GM20431 (cell line): Measurements from ENCODE around the gene TM4SF20.

Experiments
- in situ Hi-C: fragments of 300-500 bp; cut with MseI, MboI; formaldehyde crosslinking; loops from one replicate; pipeline ENCODE4 v1.15.0; 2020; ENCODE audit warnings: low sequenced_read_pairs; ENCODE audit not compliant: unreplicated experiment

Gene TM4SF20, protein sequence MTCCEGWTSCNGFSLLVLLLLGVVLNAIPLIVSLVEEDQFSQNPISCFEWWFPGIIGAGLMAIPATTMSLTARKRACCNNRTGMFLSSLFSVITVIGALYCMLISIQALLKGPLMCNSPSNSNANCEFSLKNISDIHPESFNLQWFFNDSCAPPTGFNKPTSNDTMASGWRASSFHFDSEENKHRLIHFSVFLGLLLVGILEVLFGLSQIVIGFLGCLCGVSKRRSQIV

DNA sequence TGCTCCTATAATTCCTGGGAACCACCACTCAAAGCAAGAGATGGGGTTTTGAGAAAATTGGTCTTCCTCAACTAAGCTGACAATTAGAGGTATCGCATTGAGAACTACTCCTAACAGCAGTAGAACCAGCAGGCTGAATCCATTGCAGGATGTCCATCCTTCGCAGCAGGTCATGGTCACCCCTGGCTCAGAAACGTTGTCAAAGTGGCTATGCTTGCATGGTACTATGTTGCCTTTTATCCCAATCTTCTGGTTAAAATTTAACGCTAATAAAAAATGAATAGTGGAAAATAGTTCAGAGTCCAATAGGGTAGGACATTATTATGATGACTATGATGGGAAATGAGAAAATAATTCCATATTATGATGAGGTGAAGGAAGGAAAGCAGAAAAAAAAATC is at the start of gene TM4SF20:
TSS of gene TM4SF20 (minus strand) at position 212 of the 400 bp plus-strand sequence. CDS start at position 174, 38 bp downstream.
- in situ Hi-C loops = no loop called here

DNA sequence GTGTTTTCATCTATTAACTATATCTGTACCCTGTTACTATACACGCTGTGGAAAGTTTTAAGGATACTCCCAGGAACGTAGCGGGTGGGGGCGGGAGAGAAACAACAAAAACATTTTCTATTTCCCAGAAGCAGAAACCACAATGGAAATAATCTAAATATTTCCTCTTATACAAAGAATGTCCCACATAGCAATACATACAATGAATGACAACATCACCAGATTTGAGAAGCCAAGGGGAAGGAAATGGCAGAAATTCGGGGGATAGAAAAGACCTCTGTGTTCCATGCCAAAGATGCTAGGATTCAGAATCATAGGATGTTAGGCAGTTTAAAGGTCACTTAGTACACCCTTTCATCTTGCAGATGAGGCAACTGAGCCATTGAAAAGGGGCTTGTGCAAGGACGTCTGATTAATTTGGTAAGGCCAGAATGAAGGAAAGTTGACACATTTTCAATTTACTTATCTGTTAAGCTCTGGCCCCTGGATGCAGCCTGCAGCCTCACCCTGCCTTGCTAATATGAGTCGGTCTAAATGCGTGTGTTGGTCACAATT is 49.7 kb upstream of the TM4SF20 start:
- in situ Hi-C loops = no loop called here

DNA sequence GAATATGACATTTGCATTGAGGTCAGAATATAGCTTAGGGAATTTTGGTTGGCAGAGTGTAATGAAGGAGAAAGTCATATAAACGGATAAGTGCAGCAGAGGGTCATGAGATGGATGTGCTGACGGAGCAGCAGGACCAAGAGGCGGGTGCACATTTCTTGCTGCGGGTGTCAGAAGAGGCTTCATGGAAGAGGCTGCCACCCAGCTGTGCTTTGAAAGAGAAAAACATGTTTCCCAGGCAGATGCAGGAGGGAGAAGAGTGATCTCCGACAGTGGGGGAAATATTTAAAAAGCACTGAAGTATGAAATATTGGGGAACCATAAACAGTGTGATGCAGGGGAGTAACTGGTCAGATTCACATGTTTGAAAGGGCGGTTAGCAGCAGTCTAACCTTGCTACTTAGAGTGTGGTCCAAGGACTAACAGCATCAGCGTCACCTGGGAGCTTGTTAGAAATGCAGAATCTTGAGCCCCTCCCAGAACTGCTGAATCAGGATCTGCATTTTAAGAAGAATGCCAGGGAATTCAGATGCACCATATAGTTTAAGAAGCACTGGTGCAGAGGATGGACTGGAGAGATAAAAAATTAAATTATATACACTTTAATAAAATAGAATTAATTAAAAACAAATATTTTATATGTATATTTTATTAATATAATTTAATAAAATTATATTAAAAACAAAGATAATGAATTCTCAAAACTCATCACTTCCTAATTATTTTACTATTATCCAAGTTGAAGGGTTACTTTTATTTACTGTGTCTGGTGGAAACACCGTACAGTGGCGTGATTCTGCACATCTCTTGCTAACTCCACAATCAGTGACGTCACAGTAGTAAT is 44.8 kb upstream of the TM4SF20 start:
- in situ Hi-C loops = loop anchor here (25.0 kb wide), 1 partner anchor 338 kb away; no protein-coding TSS in a partner anchor

DNA sequence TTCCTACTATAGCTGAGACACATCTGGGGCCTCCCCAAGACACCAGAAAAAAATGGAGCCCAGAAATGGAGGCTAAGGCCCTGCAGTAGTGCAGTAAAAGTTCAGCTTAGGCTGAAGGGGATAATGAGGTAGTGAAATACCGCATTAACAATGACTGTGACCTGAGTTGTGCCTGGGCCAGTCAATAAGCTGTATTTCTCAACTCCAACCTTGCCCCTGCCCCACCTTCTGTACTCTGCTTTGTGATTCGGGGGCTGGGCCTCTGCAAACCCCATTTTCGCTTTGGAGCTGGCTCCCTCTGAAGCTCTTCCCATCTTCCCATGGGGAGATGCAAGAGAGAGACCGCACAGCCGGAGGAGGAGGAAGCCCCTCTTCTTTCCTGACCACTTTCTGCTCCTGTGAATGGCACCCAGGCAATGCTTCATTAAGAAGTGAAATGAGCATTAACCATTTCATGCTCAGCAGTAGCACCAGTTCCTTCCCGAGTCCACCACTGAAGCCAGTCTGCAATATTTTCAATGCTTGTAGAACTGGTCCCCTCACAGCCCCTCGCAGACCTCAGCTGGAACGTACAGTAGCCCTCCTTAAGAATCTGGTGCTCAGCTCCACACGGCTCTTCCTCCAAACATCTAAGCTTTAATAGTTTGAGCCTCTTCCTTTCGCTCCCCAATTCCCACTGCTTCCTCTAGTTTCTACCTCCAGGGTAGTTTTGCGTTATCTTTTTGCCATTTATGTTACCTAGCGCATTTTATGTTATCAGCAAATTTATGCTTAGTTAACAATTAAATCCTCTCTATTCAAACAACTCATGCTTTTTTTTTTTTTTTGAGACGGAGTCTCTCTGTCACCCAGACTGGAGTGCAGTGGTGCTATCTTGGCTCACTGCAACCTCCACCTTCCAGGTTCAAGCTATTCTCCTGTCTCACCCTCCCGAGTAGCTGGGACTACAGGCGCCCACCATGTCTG is 41.3 kb upstream of the TM4SF20 start:
- in situ Hi-C loops = loop anchor here (25.0 kb wide), 1 partner anchor 342 kb away; no protein-coding TSS in a partner anchor

DNA sequence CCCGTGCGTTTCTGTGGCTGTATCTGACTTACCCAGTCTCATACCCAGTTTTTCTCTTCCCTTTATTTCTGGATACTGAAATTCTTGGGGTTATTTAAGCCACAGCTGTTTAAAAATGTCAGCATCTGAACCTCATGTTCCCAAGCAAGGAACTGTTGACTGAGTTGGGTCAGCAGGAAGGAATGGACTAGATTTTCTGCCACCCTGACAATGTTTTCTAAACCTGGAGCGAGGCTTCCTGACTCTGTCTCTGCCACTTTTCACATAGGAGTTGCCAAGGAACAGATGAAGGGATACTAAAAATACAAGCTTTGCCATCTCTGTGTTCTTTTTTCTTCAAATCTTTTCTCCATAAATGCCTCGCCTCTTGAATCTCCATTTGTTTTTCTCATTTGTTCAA is 37.6 kb upstream of the TM4SF20 start:
- in situ Hi-C loops = loop anchor here (25.0 kb wide), 1 partner anchor 346 kb away; no protein-coding TSS in a partner anchor

DNA sequence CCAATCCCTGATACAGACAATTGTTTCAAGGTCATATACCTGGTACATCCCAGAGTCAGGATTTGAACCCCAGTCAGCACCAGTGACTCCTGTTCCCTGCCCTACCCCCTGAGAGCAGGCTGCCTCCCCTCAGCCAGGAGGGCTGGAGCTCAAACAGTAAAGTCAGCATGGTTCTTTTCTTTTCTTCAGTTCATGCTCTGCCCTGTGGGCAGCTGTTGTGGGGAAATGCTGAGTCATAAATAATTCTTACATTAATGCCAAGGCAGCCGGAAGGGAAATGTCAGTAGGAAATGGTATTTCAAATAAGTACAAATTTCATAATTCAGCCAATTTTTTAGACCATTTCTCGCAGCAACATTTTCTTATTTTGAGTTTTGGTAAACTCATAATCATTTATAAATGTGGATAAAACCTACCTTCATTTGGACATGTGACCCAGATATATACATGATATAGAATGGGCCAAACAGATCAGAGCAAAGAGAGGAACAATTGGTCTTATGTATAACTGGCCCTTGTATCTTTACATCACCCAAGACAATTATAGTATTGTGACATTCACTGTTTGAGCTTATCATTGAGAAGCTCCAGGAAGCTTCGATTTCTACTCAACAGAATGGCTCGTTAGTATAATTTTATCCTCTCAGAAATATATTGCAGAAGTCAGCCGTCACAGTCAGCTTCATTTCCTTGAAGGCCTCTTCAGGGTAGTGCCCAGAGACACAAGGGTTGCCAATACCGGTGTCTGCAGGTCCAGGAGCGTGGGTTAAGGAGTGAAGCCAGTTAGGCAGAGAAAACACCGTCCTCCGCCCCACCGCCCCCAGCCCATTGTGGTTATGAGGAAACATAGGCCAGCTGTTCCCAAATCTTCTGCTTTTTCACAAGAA is 36.7 kb upstream of the TM4SF20 start:
- in situ Hi-C loops = loop anchor here (25.0 kb wide), 1 partner anchor 347 kb away; no protein-coding TSS in a partner anchor

DNA sequence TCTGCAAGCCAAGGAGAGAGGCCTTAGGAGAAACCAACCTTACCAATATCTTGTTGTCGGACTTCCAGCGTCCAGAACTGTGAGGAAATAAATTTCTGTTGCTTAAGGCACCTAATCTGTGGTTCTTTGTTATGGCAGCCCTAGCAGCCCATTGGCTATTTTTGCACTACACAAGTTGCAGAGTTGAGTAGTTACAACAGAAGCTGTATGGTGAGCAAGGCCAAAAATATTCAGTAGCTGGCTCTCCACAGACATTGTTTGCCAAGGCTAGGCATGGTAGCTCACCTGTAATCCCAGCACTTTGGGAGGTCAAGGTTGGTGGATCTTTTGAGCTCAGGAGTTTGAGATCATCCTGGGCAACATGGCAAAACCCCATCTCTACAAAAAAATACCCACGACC is 35.7 kb upstream of the TM4SF20 start:
- in situ Hi-C loops = loop anchor here (25.0 kb wide), 1 partner anchor 347 kb away; no protein-coding TSS in a partner anchor

DNA sequence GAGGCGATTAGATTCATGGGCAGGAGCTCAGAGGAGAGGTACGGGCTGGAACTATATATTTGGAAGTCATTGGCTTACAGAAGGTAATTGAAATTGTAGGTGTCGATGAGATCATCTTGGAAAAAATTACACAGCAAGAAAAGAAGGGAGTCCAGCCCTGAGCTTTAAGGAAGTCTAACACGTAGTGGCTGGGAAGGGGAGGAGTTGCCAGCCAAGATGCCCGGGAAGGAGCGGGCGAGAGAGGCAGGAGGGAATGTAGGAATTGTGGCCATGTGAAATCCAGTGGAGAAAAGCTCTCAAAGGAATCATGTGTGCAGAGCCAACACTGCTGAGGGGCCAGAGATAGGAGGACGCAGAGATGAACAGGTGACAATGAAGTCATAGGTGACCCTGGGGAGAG is 34.3 kb upstream of the TM4SF20 start:
- in situ Hi-C loops = loop anchor here (25.0 kb wide), 1 partner anchor 349 kb away; no protein-coding TSS in a partner anchor

DNA sequence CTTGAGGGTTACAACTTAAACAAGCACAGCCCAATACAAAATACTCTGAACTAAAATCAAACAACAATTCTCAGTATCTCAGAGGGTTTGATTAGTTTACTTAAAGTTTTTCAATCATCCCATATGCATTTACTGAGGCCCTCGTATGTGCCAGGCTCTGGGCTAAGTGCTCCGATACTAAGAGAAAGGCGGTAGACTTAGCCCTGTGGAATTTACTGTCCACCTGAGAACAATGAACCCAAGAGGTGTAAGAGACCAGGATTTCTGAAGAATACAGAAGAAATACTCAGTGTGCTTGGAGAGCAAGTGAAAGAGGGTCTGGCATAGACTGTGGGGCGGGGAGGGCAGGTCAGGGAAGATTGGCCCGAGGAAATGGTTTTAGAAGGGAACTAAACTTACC is 33.8 kb upstream of the TM4SF20 start:
- in situ Hi-C loops = loop anchor here (25.0 kb wide), 1 partner anchor 349 kb away; no protein-coding TSS in a partner anchor

DNA sequence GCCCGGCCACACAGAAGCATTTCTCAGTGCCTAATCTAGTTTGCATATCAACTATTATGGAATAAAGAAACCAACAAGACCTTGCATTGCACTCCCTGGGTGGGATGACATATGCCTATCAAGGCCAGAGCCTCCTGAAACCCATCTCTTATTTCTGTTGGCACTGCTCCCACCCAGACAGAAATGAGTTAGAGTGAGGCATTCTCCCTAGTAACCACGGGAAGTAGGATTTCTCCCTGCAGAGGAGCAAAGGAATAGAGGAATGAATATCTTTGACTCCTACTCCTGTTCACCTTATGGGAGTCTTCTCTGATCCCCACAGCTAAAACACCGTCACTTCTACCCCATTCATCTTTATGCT is 32.9 kb upstream of the TM4SF20 start:
- in situ Hi-C loops = loop anchor here (25.0 kb wide), 1 partner anchor 350 kb away; no protein-coding TSS in a partner anchor

DNA sequence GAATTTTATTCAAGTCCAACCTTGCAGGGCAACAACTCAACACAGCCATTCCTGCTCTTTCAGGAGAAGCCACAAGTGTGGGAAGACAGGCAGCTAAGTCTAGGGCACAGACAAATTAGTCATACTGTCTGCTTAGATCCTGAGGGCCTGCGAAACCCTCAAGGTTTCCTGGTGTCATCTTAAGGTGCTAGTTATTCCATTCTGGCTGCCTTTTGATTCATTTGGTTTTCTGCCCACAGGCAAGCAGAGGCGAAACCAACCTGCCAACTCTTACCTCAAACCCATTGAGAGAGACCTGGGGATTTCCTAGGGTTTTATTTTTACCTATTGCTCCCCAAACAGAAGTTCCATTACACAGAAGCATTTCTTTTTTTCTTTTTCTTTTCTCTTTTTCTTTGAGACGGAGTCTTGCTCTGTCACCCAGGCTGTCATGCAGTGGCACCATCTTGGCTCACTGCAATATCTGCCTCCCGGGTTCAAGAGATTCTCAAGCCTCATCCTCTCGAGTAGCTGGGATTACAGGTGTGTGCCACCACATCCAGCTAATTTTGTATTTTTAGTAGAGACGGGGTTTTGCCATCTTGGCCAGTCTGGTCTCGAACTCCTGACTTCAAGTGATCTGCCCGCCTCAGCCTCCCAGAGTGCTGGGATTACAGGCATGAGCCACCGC is 32.3 kb upstream of the TM4SF20 start:
- in situ Hi-C loops = loop anchor here (25.0 kb wide), 1 partner anchor 351 kb away; no protein-coding TSS in a partner anchor

DNA sequence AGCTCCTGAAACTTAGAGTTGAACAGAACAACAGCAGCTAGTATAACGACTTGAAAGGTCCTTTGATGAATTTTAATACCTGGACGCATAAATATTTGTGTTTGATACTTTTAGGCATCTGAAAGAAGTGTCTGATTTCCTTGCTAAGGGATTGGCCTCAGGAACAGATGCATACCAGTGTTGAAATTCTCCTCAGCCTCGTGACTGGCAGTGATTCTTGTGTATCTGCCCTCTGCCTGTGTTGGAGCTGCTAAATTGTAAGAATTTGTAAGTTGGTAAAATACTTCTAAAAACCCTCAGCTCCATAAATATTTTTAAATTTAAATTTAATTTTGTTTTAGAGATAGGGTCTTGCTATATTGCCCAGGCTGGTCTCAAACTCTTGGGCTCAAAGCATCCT is 31.1 kb upstream of the TM4SF20 start:
- in situ Hi-C loops = loop anchor here (25.0 kb wide), 1 partner anchor 352 kb away; no protein-coding TSS in a partner anchor

DNA sequence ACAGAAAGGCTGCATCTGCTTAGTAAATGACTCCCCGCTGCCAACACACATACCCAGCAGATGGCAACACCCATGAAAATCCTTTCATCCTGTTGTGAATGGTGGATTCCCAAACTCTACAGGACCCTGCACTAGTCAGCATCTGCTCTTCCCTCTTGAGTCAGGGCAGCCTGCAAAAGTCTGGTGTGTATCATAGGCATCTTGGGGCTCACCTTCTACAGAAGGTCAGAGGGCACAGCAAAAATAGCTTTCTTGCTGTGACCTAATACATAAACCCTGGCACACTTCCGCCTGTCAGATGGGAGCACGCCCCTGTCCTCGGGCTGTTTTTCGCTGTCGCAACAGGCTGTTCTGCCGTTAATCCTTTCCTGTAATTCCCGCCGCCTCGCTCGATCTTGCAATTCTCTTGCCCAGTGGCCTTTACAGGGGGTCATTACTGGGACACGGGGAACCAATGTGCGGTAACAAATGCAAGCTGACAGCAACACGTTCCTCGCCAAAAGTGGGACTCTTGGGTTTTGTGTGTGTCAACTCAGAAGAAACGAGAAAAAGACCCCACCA is 28.6 kb upstream of the TM4SF20 start:
- in situ Hi-C loops = loop anchor here (25.0 kb wide), 1 partner anchor 355 kb away; no protein-coding TSS in a partner anchor

DNA sequence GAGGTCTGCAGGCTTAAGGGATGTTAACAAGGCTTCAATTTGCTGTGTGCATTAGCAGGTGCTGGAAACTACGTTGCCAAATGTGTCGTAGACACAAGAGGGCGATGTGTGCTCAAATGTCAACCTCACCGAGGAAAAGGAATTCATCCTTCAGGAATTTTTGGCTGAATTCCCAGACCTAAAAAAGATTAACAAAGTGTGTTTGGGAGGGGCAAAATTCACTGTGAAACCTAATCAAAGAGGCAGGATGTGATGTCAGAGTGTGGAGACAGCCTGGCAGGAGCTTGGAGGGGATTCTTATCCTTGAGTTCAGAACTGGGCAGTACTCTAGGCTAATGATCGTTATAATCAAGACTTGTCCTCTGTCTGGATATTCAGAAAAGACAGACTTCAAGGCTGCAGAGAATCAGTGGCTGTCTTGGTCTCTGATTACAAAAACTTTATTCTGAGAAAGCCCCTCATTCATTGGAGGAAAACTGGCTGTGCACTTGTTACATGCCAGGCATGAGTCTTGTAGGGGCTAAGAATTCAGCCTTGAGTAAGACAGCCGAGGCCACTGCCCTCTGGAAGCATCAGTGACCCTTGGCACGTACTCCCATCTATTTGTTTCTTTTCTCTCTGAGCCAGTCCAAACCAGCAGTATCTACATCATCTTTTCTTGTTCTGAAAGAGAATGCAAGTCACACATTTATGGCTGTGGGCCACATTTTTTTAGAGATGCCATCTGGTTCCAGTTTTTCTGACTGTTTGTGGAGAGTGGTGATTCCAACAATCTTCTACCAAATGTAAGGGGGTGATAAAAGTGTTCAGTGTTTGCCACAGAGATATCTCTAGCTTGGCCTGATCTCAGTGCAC is 27.3 kb upstream of the TM4SF20 start:
- in situ Hi-C loops = loop anchor here (25.0 kb wide), 1 partner anchor 356 kb away; no protein-coding TSS in a partner anchor

DNA sequence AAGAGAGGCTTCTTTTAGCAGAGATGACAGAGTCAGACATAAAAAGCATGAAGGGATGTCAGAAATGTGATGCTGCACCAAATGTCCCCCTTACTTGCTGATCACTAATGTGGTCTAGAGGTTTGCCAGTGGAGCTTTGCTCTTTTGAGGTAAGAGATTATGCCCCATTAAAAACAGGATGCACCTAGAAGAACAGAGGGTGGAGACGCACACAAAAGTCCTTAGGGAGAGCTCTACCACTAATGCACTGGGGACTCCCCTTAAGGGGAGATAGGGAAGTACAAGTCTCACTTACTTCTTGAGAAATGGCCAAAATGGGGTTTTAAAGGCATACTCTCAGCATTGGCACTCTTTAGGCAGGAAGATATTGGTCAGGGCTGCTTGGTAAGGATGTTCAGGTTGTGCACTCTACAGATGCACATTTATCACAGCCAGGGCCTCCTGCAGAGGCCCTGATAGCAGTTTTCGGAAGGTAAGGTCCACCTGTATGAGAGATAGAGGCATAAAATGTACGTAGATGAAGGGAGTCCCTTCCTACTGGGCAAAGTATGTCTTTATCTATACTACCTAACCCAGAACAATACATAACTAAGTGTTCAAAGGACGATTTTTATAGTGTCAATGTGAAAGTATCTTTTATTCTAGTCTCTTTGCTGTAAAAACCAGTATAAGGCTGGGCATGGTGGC is 25.6 kb upstream of the TM4SF20 start:
- in situ Hi-C loops = loop anchor here (25.0 kb wide), 1 partner anchor 358 kb away; no protein-coding TSS in a partner anchor

DNA sequence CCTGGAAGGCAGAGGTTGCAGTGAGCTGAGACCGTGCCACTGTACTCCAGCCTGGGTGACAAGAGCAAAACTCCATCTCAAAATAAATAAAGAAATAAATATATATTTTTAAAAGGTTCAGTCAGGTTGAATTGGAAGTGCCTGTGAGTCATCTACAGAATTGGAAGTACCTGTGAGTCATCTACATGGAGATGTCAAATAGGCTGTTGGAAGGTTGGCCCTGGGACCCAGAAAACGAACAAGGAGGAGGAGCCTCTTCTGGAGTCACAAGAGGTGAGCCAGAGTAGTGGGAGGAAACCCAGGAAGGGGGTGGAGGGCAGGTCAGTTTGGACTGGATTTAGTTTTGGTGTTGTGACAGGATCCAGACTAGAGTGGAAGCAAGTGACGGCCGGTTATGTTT is 23.9 kb upstream of the TM4SF20 start:
- in situ Hi-C loops = loop anchor here (25.0 kb wide), 1 partner anchor 359 kb away; no protein-coding TSS in a partner anchor
